Measurements from ENCODE around the gene RALGPS1.
A peak's percentile ranks its signal among the peaks of the same experiment; 100 is the strongest.

DNA sequence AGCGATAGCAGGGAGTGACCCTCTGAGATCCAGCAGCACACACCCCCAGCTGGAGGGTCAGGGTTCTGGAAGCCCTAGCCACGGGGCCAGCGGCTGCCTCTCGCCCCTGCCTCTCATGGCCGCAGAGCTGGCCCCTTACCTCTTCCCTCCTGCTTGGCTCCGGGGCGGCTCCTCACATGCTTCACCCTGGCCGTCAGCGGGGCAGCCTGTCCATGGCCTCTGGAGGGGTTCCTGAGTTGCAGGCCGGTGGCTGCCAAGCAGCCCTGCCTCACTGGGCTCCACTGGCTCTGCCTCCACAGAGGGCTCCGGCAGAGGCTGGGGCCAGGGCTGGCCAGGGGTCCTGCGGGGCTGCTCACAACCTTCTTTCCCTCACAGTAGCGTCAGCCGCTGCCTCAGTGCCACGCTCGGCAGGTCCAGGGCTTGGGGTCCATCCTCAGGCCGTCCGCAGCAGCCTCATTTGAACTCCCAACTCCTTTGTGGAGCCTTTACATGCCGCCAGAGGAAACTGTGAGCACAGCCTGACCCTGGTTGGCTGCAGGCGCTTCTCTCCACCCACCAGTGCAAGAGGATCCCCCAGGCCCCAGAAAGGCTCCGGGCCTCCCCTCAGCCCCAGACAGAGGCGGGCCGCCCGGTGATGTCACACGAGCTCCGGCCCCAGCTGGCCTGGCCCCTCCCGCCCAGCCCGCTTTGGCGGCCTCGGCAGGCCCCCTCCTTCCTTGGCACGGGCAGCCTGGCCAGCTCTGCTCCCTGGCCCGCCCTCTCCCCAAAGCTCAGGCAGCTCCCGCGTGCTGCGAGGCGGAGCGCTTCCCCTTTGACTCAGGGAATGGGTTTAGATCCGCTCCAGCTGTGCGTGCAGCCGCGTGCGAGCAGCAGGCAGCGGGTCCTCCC is 207.8 kb downstream of the RALGPS1 start, which contains the start of gene ANGPTL2:
- TF ChIP-seq EP300 (IDR thresholded peaks at IDR 0.05): peak; percentile 72 to 88
- TF ChIP-seq, protein P1, sequence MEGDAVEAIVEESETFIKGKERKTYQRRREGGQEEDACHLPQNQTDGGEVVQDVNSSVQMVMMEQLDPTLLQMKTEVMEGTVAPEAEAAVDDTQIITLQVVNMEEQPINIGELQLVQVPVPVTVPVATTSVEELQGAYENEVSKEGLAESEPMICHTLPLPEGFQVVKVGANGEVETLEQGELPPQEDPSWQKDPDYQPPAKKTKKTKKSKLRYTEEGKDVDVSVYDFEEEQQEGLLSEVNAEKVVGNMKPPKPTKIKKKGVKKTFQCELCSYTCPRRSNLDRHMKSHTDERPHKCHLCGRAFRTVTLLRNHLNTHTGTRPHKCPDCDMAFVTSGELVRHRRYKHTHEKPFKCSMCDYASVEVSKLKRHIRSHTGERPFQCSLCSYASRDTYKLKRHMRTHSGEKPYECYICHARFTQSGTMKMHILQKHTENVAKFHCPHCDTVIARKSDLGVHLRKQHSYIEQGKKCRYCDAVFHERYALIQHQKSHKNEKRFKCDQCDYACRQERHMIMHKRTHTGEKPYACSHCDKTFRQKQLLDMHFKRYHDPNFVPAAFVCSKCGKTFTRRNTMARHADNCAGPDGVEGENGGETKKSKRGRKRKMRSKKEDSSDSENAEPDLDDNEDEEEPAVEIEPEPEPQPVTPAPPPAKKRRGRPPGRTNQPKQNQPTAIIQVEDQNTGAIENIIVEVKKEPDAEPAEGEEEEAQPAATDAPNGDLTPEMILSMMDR (IDR thresholded peaks at IDR 0.05): peak in 1 of 5 experiments; percentile 14
- TF ChIP-seq POLR2A (IDR thresholded peaks at IDR 0.05): peak; percentile 34 to 70

Data from tibial nerve (tissue), 4 donors.